GM23248 (cell line): ENCODE measurements around the gene PGRMC2. TPM values are rescaled to one million over a fixed set of nuclear protein-coding genes. Genes with fewer than 3 reads are reported as not detected.

Source experiments
- DNase-seq: peaks from one replicate; pipeline ENCODE4 v3.0.0-alpha.2; 2015
- H2AFZ ChIP-seq: fragments of 200-600 bp; sonication (generic); 2 replicates; pipeline ENCODE4 v1.6.1; 2016; ENCODE audit warnings: antibody characterized with exemption
- H3F3A ChIP-seq: fragments of 200-600 bp; sonication (generic); 2 replicates; pipeline ENCODE4 v1.6.1; 2016; ENCODE audit warnings: mild to moderate bottlenecking, antibody characterized with exemption, mixed run types; ENCODE audit not compliant: insufficient read depth
- H3K27ac ChIP-seq: fragments of 200-600 bp; sonication (generic); 2 replicates; pipeline ENCODE4 v1.5.1; 2016; ENCODE audit warnings: mild to moderate bottlenecking
- H3K27me3 ChIP-seq: fragments of 200-600 bp; sonication (generic); replicated peaks from 2 replicates; pipeline ENCODE4 v1.6.1; 2016; ENCODE audit warnings: mild to moderate bottlenecking; ENCODE audit not compliant: insufficient read depth
- H3K36me3 ChIP-seq: fragments of 200-600 bp; sonication (generic); 2 replicates; pipeline ENCODE4 v1.6.1; 2016; ENCODE audit warnings: low read depth, mild to moderate bottlenecking
- H3K4me1 ChIP-seq: fragments of 200-600 bp; sonication (generic); 2 replicates; pipeline ENCODE4 v1.6.1; 2016; ENCODE audit warnings: mild to moderate bottlenecking; ENCODE audit not compliant: insufficient read depth
- H3K4me2 ChIP-seq: fragments of 200-600 bp; sonication (generic); one replicate; pipeline ENCODE4 v1.6.1; 2016; ENCODE audit warnings: mild to moderate bottlenecking; ENCODE audit not compliant: unreplicated experiment
- H3K4me3 ChIP-seq: fragments of 200-600 bp; sonication (generic); 2 replicates; pipeline ENCODE4 v1.5.1; 2016; ENCODE audit warnings: mild to moderate bottlenecking
- H3K79me2 ChIP-seq: fragments of 200-600 bp; sonication (generic); 2 replicates; pipeline ENCODE4 v1.6.1; 2016; ENCODE audit warnings: mild to moderate bottlenecking; ENCODE audit not compliant: insufficient read depth
- H3K9ac ChIP-seq: fragments of 200-600 bp; sonication (generic); 2 replicates; pipeline ENCODE4 v1.6.1; 2016; ENCODE audit warnings: mild to moderate bottlenecking
- H3K9me2 ChIP-seq: fragments of 200-600 bp; sonication (generic); 2 replicates; pipeline ENCODE4 v1.6.1; 2016; ENCODE audit warnings: mixed run types, mild to moderate bottlenecking, moderate library complexity; ENCODE audit not compliant: insufficient read depth
- H3K9me3 ChIP-seq: fragments of 200-600 bp; sonication (generic); one replicate; pipeline ENCODE4 v1.6.1; 2017; ENCODE audit warnings: low read depth
- H4K20me1 ChIP-seq: fragments of 200-600 bp; sonication (generic); 2 replicates; pipeline ENCODE4 v1.6.0; 2016; ENCODE audit not compliant: insufficient read depth
- EZH2 ChIP-seq: fragments of 200-600 bp; sonication (generic); IDR thresholded peaks from 2 replicates; pipeline ENCODE4 v1.6.1; 2018; ENCODE audit warnings: antibody characterized with exemption, mild to moderate bottlenecking; ENCODE audit not compliant: insufficient read depth, poor library complexity, severe bottlenecking
- EZH2phosphoT487 ChIP-seq: fragments of 200-600 bp; sonication (generic); IDR thresholded peaks from 2 replicates; pipeline ENCODE4 v1.6.1; 2018; ENCODE audit warnings: antibody characterized with exemption, moderate library complexity, mild to moderate bottlenecking, low read depth; ENCODE audit not compliant: insufficient read depth
- WGBS, 2 experiments: methylation state at CpG; one replicate each; pipeline ENCODE4 v1.1.6; 2015 to 2017; ENCODE audit warnings: low lambda C conversion rate in 2 of 2, low coverage in 1 of 2; ENCODE audit errors: missing lambda C conversion rate in 2 of 2; 5-methylcytosine and 5-hydroxymethylcytosine counted together
- in situ Hi-C: fragments of 300-500 bp; cut with MboI; formaldehyde crosslinking; loops from 2 replicates; pipeline ENCODE4 v1.15.0; 2020
- polyA plus RNA-seq: library from polyadenylated mRNA; unstranded; fragments of >200 nt; fragmentation: Nextera tagmentation; extraction: Ambion mirVana; gene quantifications from 2 replicates; pipeline ENCODE4 v1.2.1, GENCODE V29; 2016
- total RNA-seq: library from RNA; depleted of rRNA; stranded (reverse); fragments of >200 nt; shearing (Covaris generic); gene quantifications from 2 replicates; pipeline ENCODE4 v1.2.3, GENCODE V29; 2014; rRNA removed

PGRMC2 gene
- total and polyA plus RNA-seq, 2 experiments from 2014 or later, result 117 to 186 TPM

- H3K9ac ChIP-seq, result peak overlapping the region; percentile 16; the same call in 1 of the 2 replicates
- H3K4me1 ChIP-seq, result peaks cover 30% of the 10 kb centered on the region
Observed at GRCh38 chr4:128220286-128221235, 67.1 kb downstream of the PGRMC2 start.

More at GRCh38 chr4:128220286-128221235, 67.1 kb downstream of the PGRMC2 start:
- TF ChIP-seq EZH2phosphoT487, result no peak
- no peak for TF ChIP-seq EZH2
- WGBS, 2 experiments, result 21 to 22% methylated on average over 8 of the region's 8 CpGs
- H3K79me2 ChIP-seq, result no peaks in the 10 kb centered on the region
- no peak overlapping the region for H2AFZ ChIP-seq
- H3K4me3 ChIP-seq, result peak overlapping the region; percentile 20
- H3K9me3 ChIP-seq, result no peaks in the 10 kb centered on the region
- H3K4me2 ChIP-seq, result peak overlapping the region; percentile 58
- peaks cover 6% of the 10 kb centered on the region; the same call in 1 of the 2 replicates for H3F3A ChIP-seq
- H3K27ac ChIP-seq, result peak overlapping the region; percentile 26
- no peaks in the 10 kb centered on the region for H3K9me2 ChIP-seq
- no peaks in the 10 kb centered on the region for H3K27me3 ChIP-seq
- peak; percentile 77 for DNase-seq
- no peaks in the 10 kb centered on the region for H3K36me3 ChIP-seq
- in situ Hi-C loops, result no loop called here
- H4K20me1 ChIP-seq, result no peaks in the 10 kb centered on the region

Other genes with a start within 250 kb of the PGRMC2 start
- gene LARP1B, start 226.5 kb downstream of the PGRMC2 start, total RNA-seq, result 14.3 and 16.0 TPM in 2 replicates
- gene LARP1B, start 226.5 kb downstream of the PGRMC2 start, polyA plus RNA-seq, result 5.7 and 6.6 TPM in 2 replicates